NT2/D1 (cell line): Measurements from ENCODE around the gene CEP131.

Source experiments
- DNase-seq: peaks from one replicate; pipeline ENCODE4 v3.0.0-alpha.2; 2011; ENCODE audit warnings: low read depth, low spot score
- H3K27me3 ChIP-seq: 2 replicates; pipeline ENCODE4 v1.6.0; 2011; ENCODE audit warnings: mild to moderate bottlenecking; ENCODE audit not compliant: insufficient read length, insufficient read depth
- H3K36me3 ChIP-seq: 2 replicates; pipeline ENCODE4 v1.6.1; 2011; ENCODE audit warnings: mild to moderate bottlenecking, low read length, mixed read lengths; ENCODE audit not compliant: insufficient read depth, insufficient read length
- H3K4me1 ChIP-seq: 2 replicates; pipeline ENCODE4 v1.5.1; 2011; ENCODE audit not compliant: insufficient read depth, insufficient read length
- H3K4me3 ChIP-seq: 2 replicates; pipeline ENCODE4 v1.5.1; 2011; ENCODE audit warnings: low read depth; ENCODE audit not compliant: insufficient read length
- H3K9ac ChIP-seq: 2 replicates; pipeline ENCODE4 v1.6.0; 2011; ENCODE audit warnings: low read depth; ENCODE audit not compliant: insufficient read length
- H3K9me3 ChIP-seq: 2 replicates; pipeline ENCODE4 v1.5.1; 2011; ENCODE audit warnings: mild to moderate bottlenecking, low read length; ENCODE audit not compliant: insufficient read depth
- SUZ12 ChIP-seq: IDR thresholded peaks from 2 replicates; pipeline ENCODE4 v1.6.1; 2011; ENCODE audit not compliant: insufficient read length, insufficient read depth; ENCODE audit errors: extremely low read depth
- YY1 ChIP-seq: IDR thresholded peaks from 2 replicates; pipeline ENCODE4 v1.6.1; 2011; ENCODE audit not compliant: insufficient read length, insufficient read depth
- ZNF274 ChIP-seq: IDR thresholded peaks from 2 replicates; pipeline ENCODE4 v1.6.1; 2011; ENCODE audit warnings: mild to moderate bottlenecking, low read depth, low read length

Gene CEP131

GRCh38 chr17:81144423-81144781 is 78.4 kb downstream of the CEP131 start:
- H3K36me3 ChIP-seq, result no peaks in the 10 kb centered on the region
- H3K4me3 ChIP-seq, result no peak overlapping the region
- no peaks in the 10 kb centered on the region for H3K27me3 ChIP-seq
- H3K4me1 ChIP-seq, result peaks cover 13% of the 10 kb centered on the region
- no peak for DNase-seq
- no peaks in the 10 kb centered on the region for H3K9me3 ChIP-seq
- no peak overlapping the region for H3K9ac ChIP-seq
- no peak for TF ChIP-seq SUZ12
- no peak for TF ChIP-seq YY1
- no peak for TF ChIP-seq ZNF274

- Histone ChIP-seq H3K9ac (no peak overlapping the region), H3K9me3 (no peaks in the 10 kb centered on the region), H3K36me3 (no peaks in the 10 kb centered on the region), H3K4me3 (no peak overlapping the region), H3K27me3 (no peaks in the 10 kb centered on the region), H3K4me1 (peaks cover 10% of the 10 kb centered on the region)
- no peak for DNase-seq
- TF ChIP-seq ZNF274 (no peak), SUZ12 (no peak), YY1 (no peak)
Observed at GRCh38 chr17:81143717-81144422, 78.9 kb downstream of the CEP131 start.

- Histone ChIP-seq H3K4me1 (peaks cover 6% of the 10 kb centered on the region), H3K27me3 (peaks cover 3% of the 10 kb centered on the region), H3K9me3 (no peaks in the 10 kb centered on the region; the same call in 1 of the 2 replicates), H3K36me3 (no peaks in the 10 kb centered on the region), H3K9ac (no peak overlapping the region), H3K4me3 (no peak overlapping the region)
- TF ChIP-seq YY1, result no peak
- no peak for TF ChIP-seq SUZ12
- TF ChIP-seq ZNF274, result no peak
- no peak for DNase-seq
Observed at GRCh38 chr17:81143200-81143527, 79.6 kb downstream of the CEP131 start.

- H3K4me3 ChIP-seq, result no peak overlapping the region
- peaks cover 6% of the 10 kb centered on the region for H3K4me1 ChIP-seq
- peak; percentile 56 for DNase-seq
- H3K9ac ChIP-seq, result no peak overlapping the region
- TF ChIP-seq ZNF274 (no peak), SUZ12 (no peak), YY1 (no peak)
- H3K27me3 ChIP-seq, result peaks cover 3% of the 10 kb centered on the region
- H3K9me3 ChIP-seq, result no peaks in the 10 kb centered on the region; the same call in 1 of the 2 replicates
- no peaks in the 10 kb centered on the region for H3K36me3 ChIP-seq
Observed at GRCh38 chr17:81142301-81143199, 80.2 kb downstream of the CEP131 start.

GRCh38 chr17:81140695-81141094 is 82.1 kb downstream of the CEP131 start:
- H3K9ac ChIP-seq, result no peak overlapping the region
- H3K27me3 ChIP-seq, result peaks cover 3% of the 10 kb centered on the region
- DNase-seq, result no peak
- peaks cover 8% of the 10 kb centered on the region for H3K4me1 ChIP-seq
- no peak overlapping the region for H3K4me3 ChIP-seq
- TF ChIP-seq YY1 (no peak), ZNF274 (no peak), SUZ12 (no peak)
- H3K9me3 ChIP-seq, result no peaks in the 10 kb centered on the region; the same call in 1 of the 2 replicates
- no peaks in the 10 kb centered on the region for H3K36me3 ChIP-seq

- H3K4me3 ChIP-seq, result no peak overlapping the region
- no peaks in the 10 kb centered on the region; the same call in 1 of the 2 replicates for H3K9me3 ChIP-seq
- no peak overlapping the region for H3K9ac ChIP-seq
- no peaks in the 10 kb centered on the region for H3K36me3 ChIP-seq
- TF ChIP-seq ZNF274, result no peak
- TF ChIP-seq SUZ12, result no peak
- no peak for TF ChIP-seq YY1
- H3K4me1 ChIP-seq, result peaks cover 8% of the 10 kb centered on the region
- peaks cover 3% of the 10 kb centered on the region for H3K27me3 ChIP-seq
- no peak for DNase-seq
Observed at GRCh38 chr17:81140018-81140417, 82.7 kb downstream of the CEP131 start.
